Thyroid gland (tissue), 4 donors: ENCODE results near the gene INTS11. TPM values are rescaled to one million over a fixed set of nuclear protein-coding genes. Genes with fewer than 3 reads are reported as not detected.

Experiments used
- DNase-seq, 2 donors: peaks; one replicate each; pipeline ENCODE4 v3.0.0-alpha.2; 2019
- H3K27ac ChIP-seq, 3 donors: fragments of 200-600 bp; sonication (generic); 1 replicate in 2 of 3; 2 replicates in 1 of 3; pipeline ENCODE4 v1.5.1; 2016 to 2019; ENCODE audit warnings: mild to moderate bottlenecking in 1 of 3, moderate library complexity in 1 of 3
- H3K27me3 ChIP-seq: fragments of 200-600 bp; sonication (generic); one replicate; pipeline ENCODE4 v1.5.1; 2019
- H3K36me3 ChIP-seq, 2 donors: fragments of 200-600 bp; sonication (generic); one replicate each; pipeline ENCODE4 v1.5.1; 2016 to 2019
- H3K4me1 ChIP-seq, 2 donors: fragments of 200-600 bp; sonication (generic); one replicate each; pipeline ENCODE4 v1.5.1; 2017 to 2019
- H3K4me3 ChIP-seq, 3 donors: fragments of 200-600 bp; sonication (generic); replicated peaks in 1 of 3; 1 replicate in 2 of 3; 2 replicates in 1 of 3; pipeline ENCODE4 v1.5.1; 2016; ENCODE audit warnings: mild to moderate bottlenecking in 1 of 3
- H3K9me3 ChIP-seq: fragments of 200-600 bp; sonication (generic); one replicate; pipeline ENCODE4 v1.5.1; 2017
- POLR2A ChIP-seq, 2 donors: fragments of 450-650 bp; IDR thresholded peaks; one replicate each; pipeline ENCODE4 v1.6.1; 2017; ENCODE audit warnings: antibody characterized with exemption in 2 of 2, mild to moderate bottlenecking in 2 of 2, moderate library complexity in 1 of 2
- WGBS, 2 donors: methylation state at CpG; one replicate each; pipeline ENCODE4 v1.1.5; 2017; 5-methylcytosine and 5-hydroxymethylcytosine counted together
- intact Hi-C: fragments of 100-400 bp; cut with DNase I; formaldehyde crosslinking; loops from one replicate; pipeline ENCODE4 v1.15.1; 2023
- total RNA-seq, 4 donors: library from RNA; depleted of rRNA; stranded (reverse); fragments of >200 nt; gene quantifications; one replicate each; pipeline ENCODE4 v1.2.3, GENCODE V29; 2016
- TF ChIP-seq, protein P1 (sequence below), 6 experiments: fragments of 200-600 bp in 3 of 6; fragments of 450-650 bp in 3 of 6; sonication (generic) in 3 of 6; IDR thresholded peaks; one replicate each; pipeline ENCODE4 v1.5.1; 2016 to 2019; ENCODE audit warnings: antibody characterized with exemption in 6 of 6, mild to moderate bottlenecking in 2 of 6, inconsistent platforms in 1 of 6, moderate library complexity in 1 of 6

Gene INTS11
- total RNA-seq, 4 donors from 2014 or later = 68.9 to 116 (median 94.7) TPM

DNA sequence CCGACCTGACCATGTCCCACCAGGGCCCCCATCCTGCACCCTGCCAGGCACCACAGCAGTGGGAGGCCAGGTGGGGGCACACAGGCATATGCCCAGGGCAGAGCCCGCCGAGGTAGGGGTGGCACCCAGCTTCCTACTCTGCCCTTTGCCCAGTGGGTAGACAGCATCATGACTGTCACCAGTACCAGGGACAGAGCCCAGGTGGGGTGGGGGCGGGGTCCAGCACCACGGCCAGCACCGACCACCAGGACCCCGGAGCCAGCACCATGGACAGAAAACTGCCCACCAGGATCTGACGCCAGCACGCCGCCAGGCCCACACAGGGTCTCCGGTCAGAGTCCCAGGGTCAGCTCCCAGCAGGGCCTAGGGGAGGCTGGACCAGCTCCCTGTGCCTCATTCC lies 10.4 kb upstream of the INTS11 start:
- 73 to 81% methylated on average over 7 to 8 of the region's 11 CpGs for WGBS, 2 donors
- Histone ChIP-seq H3K27me3 (no peaks in the 10 kb centered on the region), H3K9me3 (no peaks in the 10 kb centered on the region), H3K4me1 (peaks cover 0 to 8% of the 10 kb centered on the region in 2 donors), H3K4me3 (no peak overlapping the region), H3K27ac (no peak overlapping the region), H3K36me3 (peaks cover 10 to 30% of the 10 kb centered on the region in 2 donors)
- no peak for TF ChIP-seq POLR2A (IDR thresholded peaks at IDR 0.05)
- TF ChIP-seq, protein P1, sequence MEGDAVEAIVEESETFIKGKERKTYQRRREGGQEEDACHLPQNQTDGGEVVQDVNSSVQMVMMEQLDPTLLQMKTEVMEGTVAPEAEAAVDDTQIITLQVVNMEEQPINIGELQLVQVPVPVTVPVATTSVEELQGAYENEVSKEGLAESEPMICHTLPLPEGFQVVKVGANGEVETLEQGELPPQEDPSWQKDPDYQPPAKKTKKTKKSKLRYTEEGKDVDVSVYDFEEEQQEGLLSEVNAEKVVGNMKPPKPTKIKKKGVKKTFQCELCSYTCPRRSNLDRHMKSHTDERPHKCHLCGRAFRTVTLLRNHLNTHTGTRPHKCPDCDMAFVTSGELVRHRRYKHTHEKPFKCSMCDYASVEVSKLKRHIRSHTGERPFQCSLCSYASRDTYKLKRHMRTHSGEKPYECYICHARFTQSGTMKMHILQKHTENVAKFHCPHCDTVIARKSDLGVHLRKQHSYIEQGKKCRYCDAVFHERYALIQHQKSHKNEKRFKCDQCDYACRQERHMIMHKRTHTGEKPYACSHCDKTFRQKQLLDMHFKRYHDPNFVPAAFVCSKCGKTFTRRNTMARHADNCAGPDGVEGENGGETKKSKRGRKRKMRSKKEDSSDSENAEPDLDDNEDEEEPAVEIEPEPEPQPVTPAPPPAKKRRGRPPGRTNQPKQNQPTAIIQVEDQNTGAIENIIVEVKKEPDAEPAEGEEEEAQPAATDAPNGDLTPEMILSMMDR (IDR thresholded peaks at IDR 0.05) = no peak
- intact Hi-C loops = no loop called here
- no peak for DNase-seq

DNA sequence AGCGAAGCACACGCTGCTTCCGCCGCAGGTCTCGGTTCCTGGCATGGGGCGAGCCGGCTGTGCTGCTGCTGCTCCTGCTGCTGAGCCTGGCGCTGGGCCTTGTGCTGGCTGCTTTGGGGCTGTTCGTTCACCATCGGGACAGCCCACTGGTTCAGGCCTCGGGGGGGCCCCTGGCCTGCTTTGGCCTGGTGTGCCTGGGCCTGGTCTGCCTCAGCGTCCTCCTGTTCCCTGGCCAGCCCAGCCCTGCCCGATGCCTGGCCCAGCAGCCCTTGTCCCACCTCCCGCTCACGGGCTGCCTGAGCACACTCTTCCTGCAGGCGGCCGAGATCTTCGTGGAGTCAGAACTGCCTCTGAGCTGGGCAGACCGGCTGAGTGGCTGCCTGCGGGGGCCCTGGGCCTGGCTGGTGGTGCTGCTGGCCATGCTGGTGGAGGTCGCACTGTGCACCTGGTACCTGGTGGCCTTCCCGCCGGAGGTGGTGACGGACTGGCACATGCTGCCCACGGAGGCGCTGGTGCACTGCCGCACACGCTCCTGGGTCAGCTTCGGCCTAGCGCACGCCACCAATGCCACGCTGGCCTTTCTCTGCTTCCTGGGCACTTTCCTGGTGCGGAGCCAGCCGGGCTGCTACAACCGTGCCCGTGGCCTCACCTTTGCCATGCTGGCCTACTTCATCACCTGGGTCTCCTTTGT lies 9.2 kb upstream of the INTS11 start:
- H3K4me3 ChIP-seq = no peak overlapping the region
- no peak overlapping the region for H3K27ac ChIP-seq
- TF ChIP-seq POLR2A (IDR thresholded peaks at IDR 0.05) = no peak
- TF ChIP-seq, protein P1 (IDR thresholded peaks at IDR 0.05) = no peak
- no peaks in the 10 kb centered on the region for H3K27me3 ChIP-seq
- no peaks in the 10 kb centered on the region for H3K9me3 ChIP-seq
- no peak for DNase-seq
- H3K36me3 ChIP-seq = peaks cover 10 to 19% of the 10 kb centered on the region in 2 donors
- intact Hi-C loops = no loop called here
- WGBS, 2 donors = 93 to 96% methylated on average over 14 of the region's 36 CpGs
- peaks cover 0 to 8% of the 10 kb centered on the region in 2 donors for H3K4me1 ChIP-seq

DNA sequence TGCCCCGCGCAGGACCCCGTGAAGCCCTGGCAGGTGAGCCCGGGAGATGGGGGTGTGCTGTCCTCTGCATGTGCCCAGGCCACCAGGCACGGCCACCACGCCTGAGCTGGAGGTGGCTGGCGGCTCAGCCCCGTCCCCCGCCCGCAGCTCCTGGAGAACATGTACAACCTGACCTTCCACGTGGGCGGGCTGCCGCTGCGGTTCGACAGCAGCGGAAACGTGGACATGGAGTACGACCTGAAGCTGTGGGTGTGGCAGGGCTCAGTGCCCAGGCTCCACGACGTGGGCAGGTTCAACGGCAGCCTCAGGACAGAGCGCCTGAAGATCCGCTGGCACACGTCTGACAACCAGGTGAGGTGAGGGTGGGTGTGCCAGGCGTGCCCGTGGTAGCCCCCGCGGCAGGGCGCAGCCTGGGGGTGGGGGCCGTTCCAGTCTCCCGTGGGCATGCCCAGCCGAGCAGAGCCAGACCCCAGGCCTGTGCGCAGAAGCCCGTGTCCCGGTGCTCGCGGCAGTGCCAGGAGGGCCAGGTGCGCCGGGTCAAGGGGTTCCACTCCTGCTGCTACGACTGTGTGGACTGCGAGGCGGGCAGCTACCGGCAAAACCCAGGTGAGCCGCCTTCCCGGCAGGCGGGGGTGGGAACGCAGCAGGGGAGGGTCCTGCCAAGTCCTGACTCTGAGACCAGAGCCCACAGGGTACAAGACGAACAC lies 8.5 kb upstream of the INTS11 start:
- no peak for DNase-seq
- TF ChIP-seq, protein P1 (IDR thresholded peaks at IDR 0.05) = no peak
- no peak for TF ChIP-seq POLR2A (IDR thresholded peaks at IDR 0.05)
- 78 to 88% methylated on average over 1 to 24 of the region's 48 CpGs for WGBS, 2 donors
- Histone ChIP-seq H3K36me3 (peaks cover 5 to 15% of the 10 kb centered on the region in 2 donors), H3K4me3 (no peak overlapping the region), H3K27ac (no peak overlapping the region), H3K4me1 (peaks cover 0 to 8% of the 10 kb centered on the region in 2 donors), H3K27me3 (no peaks in the 10 kb centered on the region), H3K9me3 (no peaks in the 10 kb centered on the region)
- intact Hi-C loops = no loop called here

DNA sequence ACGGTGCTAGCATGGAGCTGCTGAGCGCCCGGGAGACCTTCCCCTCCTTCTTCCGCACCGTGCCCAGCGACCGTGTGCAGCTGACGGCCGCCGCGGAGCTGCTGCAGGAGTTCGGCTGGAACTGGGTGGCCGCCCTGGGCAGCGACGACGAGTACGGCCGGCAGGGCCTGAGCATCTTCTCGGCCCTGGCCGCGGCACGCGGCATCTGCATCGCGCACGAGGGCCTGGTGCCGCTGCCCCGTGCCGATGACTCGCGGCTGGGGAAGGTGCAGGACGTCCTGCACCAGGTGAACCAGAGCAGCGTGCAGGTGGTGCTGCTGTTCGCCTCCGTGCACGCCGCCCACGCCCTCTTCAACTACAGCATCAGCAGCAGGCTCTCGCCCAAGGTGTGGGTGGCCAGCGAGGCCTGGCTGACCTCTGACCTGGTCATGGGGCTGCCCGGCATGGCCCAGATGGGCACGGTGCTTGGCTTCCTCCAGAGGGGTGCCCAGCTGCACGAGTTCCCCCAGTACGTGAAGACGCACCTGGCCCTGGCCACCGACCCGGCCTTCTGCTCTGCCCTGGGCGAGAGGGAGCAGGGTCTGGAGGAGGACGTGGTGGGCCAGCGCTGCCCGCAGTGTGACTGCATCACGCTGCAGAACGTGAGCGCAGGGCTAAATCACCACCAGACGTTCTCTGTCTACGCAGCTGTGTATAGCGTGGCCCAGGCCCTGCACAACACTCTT lies 7.7 kb upstream of the INTS11 start:
- Histone ChIP-seq H3K4me1 (peaks cover 0 to 8% of the 10 kb centered on the region in 2 donors), H3K27ac (no peak overlapping the region), H3K9me3 (no peaks in the 10 kb centered on the region), H3K27me3 (no peaks in the 10 kb centered on the region), H3K36me3 (peaks cover 6 to 16% of the 10 kb centered on the region in 2 donors), H3K4me3 (no peak overlapping the region)
- intact Hi-C loops = no loop called here
- TF ChIP-seq, protein P1 (IDR thresholded peaks at IDR 0.05) = no peak
- no peak for TF ChIP-seq POLR2A (IDR thresholded peaks at IDR 0.05)
- 89 to 90% methylated on average over 9 to 16 of the region's 57 CpGs for WGBS, 2 donors
- DNase-seq = no peak
